ENCODE measurements around the gene SLC26A4. TPM values are rescaled to one million over a fixed set of nuclear protein-coding genes. Genes with fewer than 3 reads are reported as not detected.

The SLC26A4 gene
- total RNA-seq (2021; ENCODE audit: unreplicated experiment) (0.66 TPM), Bru-seq, nascent RNA (percentile 31 among the genes with signal in this experiment), BruChase-seq, experiment 1, labeled RNA remaining after a 6-hour chase (percentile 34 among the genes with signal in this experiment), BruChase-seq, experiment 2, labeled RNA remaining after a 2-hour chase (percentile 34 among the genes with signal in this experiment)
- polyA plus RNA-seq (2012) = 0.09 and 0.25 TPM in 2 replicates
- long read RNA-seq, partial matches to known transcripts = 0 of 1 reads
- long read RNA-seq, other reads (novel, unspliced or antisense) = 1 of 1 reads

GRCh38 chr7:107660381-107661080 lies at the start of gene SLC26A4:
Gene SLC26A4, plus strand, starts transcription at chr7:107660828. Its CDS starts 814 bp downstream, at chr7:107661642.
- no peak within 1 kb of the TSS for H3K27ac ChIP-seq (ENCODE audit: low read depth, low read length)
- DNase-seq (ENCODE audit: low read depth, low spot score) (no peak), ATAC-seq (no peak)
- RAD21 ChIA-PET (ENCODE audit: low non-redundant PET in 1 of 2, low total read pairs in 2 of 2, uncharacterized antibody in 2 of 2, unreplicated experiment in 2 of 2) = no interaction called here
- no peaks in the 10 kb centered on the region for H4K20me1 ChIP-seq (ENCODE audit: insufficient read depth)
- H3K36me3 ChIP-seq (ENCODE audit: control insufficient read depth in 1 of 2, insufficient read depth in 2 of 2, low read length in 2 of 2) = no peaks in the 10 kb centered on the region
- intact Hi-C loops (cut with micrococcal nuclease) = no loop called here
- peak within 1 kb of the TSS; percentile 22; the same call in 1 of the 2 replicates for H3K4me2 ChIP-seq (ENCODE audit: low read length)
- no peaks in the 10 kb centered on the region for H3K79me2 ChIP-seq (ENCODE audit: insufficient read depth, low read length)
- no peaks in the 10 kb centered on the region for H3K9me3 ChIP-seq (ENCODE audit: control insufficient read depth in 1 of 2, insufficient read depth in 1 of 2, low read depth in 1 of 2, low read length in 2 of 2)
- no peaks in the 10 kb centered on the region for H3K9me2 ChIP-seq (ENCODE audit: insufficient read depth)
- POLR2A ChIA-PET = no interaction called here
- no TSS peak for BruUV-seq (replicated peaks)
- H3K9ac ChIP-seq (ENCODE audit: low read length) = no peak within 1 kb of the TSS
- peaks cover 0 to 16% of the 10 kb centered on the region in 2 experiments; a peak in 2 of 4 replicates for H3K4me1 ChIP-seq (ENCODE audit: control insufficient read depth in 1 of 2, insufficient read depth in 2 of 2, low read length in 2 of 2)
- no peaks in the 10 kb centered on the region for H3K27me3 ChIP-seq (ENCODE audit: insufficient read depth, low read length)
- H3K4me3 ChIP-seq (replicated peaks in 1 of 2; ENCODE audit: low read depth in 1 of 2, low read length in 2 of 2) = no peak within 1 kb of the TSS
- TF ChIP-seq FOSL1 (IDR thresholded peaks at IDR 0.05; ENCODE audit: low read depth) (no peak), CTCF (IDR thresholded peaks at IDR 0.05 in 2 of 3, conservative IDR thresholded peaks at IDR 0.05 in 1 of 3; ENCODE audit: borderline replicate concordance in 1 of 3, insufficient read depth in 1 of 3, low read depth in 2 of 3, low read length in 2 of 3) (no peak), MAX (IDR thresholded peaks at IDR 0.05) (no peak), TCF7L2 (IDR thresholded peaks at IDR 0.05; ENCODE audit: borderline replicate concordance, extremely low read depth, insufficient read depth, insufficient read length) (no peak), YY1 (IDR thresholded peaks at IDR 0.05; ENCODE audit: extremely low read depth, insufficient replicate concordance, low read depth, low read length) (no peak), ZFX (IDR thresholded peaks at IDR 0.05) (no peak), SP1 (IDR thresholded peaks at IDR 0.05; ENCODE audit: low read depth) (no peak), JUND (IDR thresholded peaks at IDR 0.05) (no peak), SIN3A (IDR thresholded peaks at IDR 0.05; ENCODE audit: low read depth) (no peak), ATF3 (IDR thresholded peaks at IDR 0.05) (no peak), RAD21 (IDR thresholded peaks at IDR 0.05; ENCODE audit: low read depth) (no peak), CEBPB (IDR thresholded peaks at IDR 0.05; ENCODE audit: low read depth) (no peak), EGR1 (IDR thresholded peaks at IDR 0.05; ENCODE audit: low read depth) (no peak), POLR2AphosphoS5 (IDR thresholded peaks at IDR 0.05; ENCODE audit: low read depth, low read length) (no peak), ELF1 (IDR thresholded peaks at IDR 0.05; ENCODE audit: borderline replicate concordance, low read depth) (no peak), POLR2A (IDR thresholded peaks at IDR 0.05; ENCODE audit: borderline replicate concordance, extremely low read depth, insufficient read depth, insufficient read length) (no peak), CBX3 (IDR thresholded peaks at IDR 0.05; ENCODE audit: low read depth) (no peak), ZNF274 (IDR thresholded peaks at IDR 0.05; ENCODE audit: low read depth, low read length) (no peak), REST (IDR thresholded peaks at IDR 0.05; ENCODE audit: low read depth) (no peak)
- CTCF ChIA-PET = no interaction called here
- H2AFZ ChIP-seq (ENCODE audit: low read depth, low read length, poor library complexity, severe bottlenecking) = no peak within 1 kb of the TSS
